Uterus (tissue), 2 donors: ENCODE measurements around the gene OSBPL2.

Experiments used
- POLR2A ChIP-seq, 2 donors: fragments of 450-650 bp; IDR thresholded peaks; one replicate each; pipeline ENCODE4 v1.6.1; 2016; ENCODE audit warnings: antibody characterized with exemption in 2 of 2, mild to moderate bottlenecking in 1 of 2, moderate library complexity in 1 of 2
- TF ChIP-seq, protein P1 (sequence below), 4 experiments: fragments of 200-600 bp in 2 of 4; fragments of 450-650 bp in 2 of 4; sonication (generic) in 2 of 4; IDR thresholded peaks; one replicate each; pipeline ENCODE4 v1.5.1; 2016 to 2019; ENCODE audit warnings: antibody characterized with exemption in 4 of 4, mild to moderate bottlenecking in 2 of 4, moderate library complexity in 1 of 4

DNA sequence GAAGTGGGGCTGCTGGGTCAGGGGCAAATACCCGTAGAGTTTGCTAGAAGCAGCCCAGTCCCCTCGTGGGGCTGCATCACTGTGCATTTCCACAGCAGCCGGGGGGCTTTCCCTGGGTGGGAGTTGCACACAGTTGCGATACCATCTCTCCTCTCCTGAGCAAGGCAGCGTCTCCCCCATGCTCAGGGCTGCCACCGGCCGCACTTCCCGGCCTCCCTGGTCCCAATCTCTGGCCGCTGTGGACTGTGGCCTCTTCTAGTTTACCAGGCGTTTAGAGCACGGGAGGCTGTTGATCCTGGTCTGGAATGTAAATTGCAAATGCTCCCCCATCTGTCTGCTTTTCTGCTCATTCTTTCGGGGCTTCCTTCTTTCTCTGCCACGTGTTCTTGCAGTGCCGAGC is 31.1 kb downstream of the OSBPL2 start:
- TF ChIP-seq, protein P1, sequence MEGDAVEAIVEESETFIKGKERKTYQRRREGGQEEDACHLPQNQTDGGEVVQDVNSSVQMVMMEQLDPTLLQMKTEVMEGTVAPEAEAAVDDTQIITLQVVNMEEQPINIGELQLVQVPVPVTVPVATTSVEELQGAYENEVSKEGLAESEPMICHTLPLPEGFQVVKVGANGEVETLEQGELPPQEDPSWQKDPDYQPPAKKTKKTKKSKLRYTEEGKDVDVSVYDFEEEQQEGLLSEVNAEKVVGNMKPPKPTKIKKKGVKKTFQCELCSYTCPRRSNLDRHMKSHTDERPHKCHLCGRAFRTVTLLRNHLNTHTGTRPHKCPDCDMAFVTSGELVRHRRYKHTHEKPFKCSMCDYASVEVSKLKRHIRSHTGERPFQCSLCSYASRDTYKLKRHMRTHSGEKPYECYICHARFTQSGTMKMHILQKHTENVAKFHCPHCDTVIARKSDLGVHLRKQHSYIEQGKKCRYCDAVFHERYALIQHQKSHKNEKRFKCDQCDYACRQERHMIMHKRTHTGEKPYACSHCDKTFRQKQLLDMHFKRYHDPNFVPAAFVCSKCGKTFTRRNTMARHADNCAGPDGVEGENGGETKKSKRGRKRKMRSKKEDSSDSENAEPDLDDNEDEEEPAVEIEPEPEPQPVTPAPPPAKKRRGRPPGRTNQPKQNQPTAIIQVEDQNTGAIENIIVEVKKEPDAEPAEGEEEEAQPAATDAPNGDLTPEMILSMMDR (IDR thresholded peaks at IDR 0.05): no peak
- no peak for TF ChIP-seq POLR2A (IDR thresholded peaks at IDR 0.05)
